Stomach (tissue), 9 donors: Measurements from ENCODE around the gene ZNF783. TPM values are rescaled to one million over a fixed set of nuclear protein-coding genes. Genes with fewer than 3 reads are reported as not detected.

Source experiments
- DNase-seq, 2 donors: peaks; one replicate each; pipeline versions ENCODE4 v3.0.0 to v3.0.0-alpha.2; 2013 to 2019
- H3K27ac ChIP-seq, 5 donors: fragments of 200-600 bp in 4 of 5; sonication (generic) in 4 of 5; one replicate each; pipeline ENCODE4 v1.5.1; 2013 to 2019; ENCODE audit warnings: mild to moderate bottlenecking in 1 of 5, moderate library complexity in 1 of 5
- H3K27me3 ChIP-seq, 3 donors: fragments of 200-600 bp; sonication (generic); one replicate each; pipeline ENCODE4 v1.5.1; 2017 to 2019; ENCODE audit warnings: mixed run types in 1 of 3
- H3K36me3 ChIP-seq, 4 donors: fragments of 200-600 bp; sonication (generic); 1 replicate in 3 of 4; 2 replicates in 1 of 4; pipeline ENCODE4 v1.5.1; 2016 to 2019
- H3K4me1 ChIP-seq, 4 donors: fragments of 200-600 bp; sonication (generic); one replicate each; pipeline ENCODE4 v1.5.1; 2016 to 2019
- H3K4me3 ChIP-seq, 4 donors: fragments of 200-600 bp; sonication (generic) in 3 of 4; one replicate each; pipeline ENCODE4 v1.5.1; 2016 to 2019; ENCODE audit warnings: mild to moderate bottlenecking in 1 of 4
- H3K9me3 ChIP-seq, 4 donors: fragments of 200-600 bp; sonication (generic); one replicate each; pipeline ENCODE4 v1.5.1; 2016 to 2019
- CTCF ChIP-seq, 7 experiments: fragments of 450-650 bp in 4 of 7; fragments of 200-600 bp in 3 of 7; sonication (generic) in 3 of 7; IDR thresholded peaks; one replicate each; pipeline ENCODE4 v1.5.1; 2016 to 2019; ENCODE audit warnings: antibody characterized with exemption in 7 of 7, control low read depth in 2 of 7, mild to moderate bottlenecking in 1 of 7
- EP300 ChIP-seq: sonication (generic); formaldehyde crosslinking; IDR thresholded peaks from one replicate; pipeline ENCODE4 v1.6.1; 2017; ENCODE audit warnings: antibody characterized with exemption
- POLR2A ChIP-seq, 4 donors: fragments of 450-650 bp; IDR thresholded peaks; one replicate each; pipeline ENCODE4 v1.6.1; 2016; ENCODE audit warnings: antibody characterized with exemption in 4 of 4, control low read depth in 2 of 4, mild to moderate bottlenecking in 1 of 4, moderate library complexity in 1 of 4
- POLR2AphosphoS5 ChIP-seq, 3 donors: sonication (generic); formaldehyde crosslinking; IDR thresholded peaks; one replicate each; pipeline ENCODE4 v1.6.1; 2016; ENCODE audit warnings: antibody characterized with exemption in 3 of 3
- WGBS, 5 donors: extraction: QIAGEN DNeasy Blood & Tissue Kit in 3 of 5; methylation state at CpG; one replicate each; pipeline versions ENCODE4 v1.1.5 to v1.1.7; 2013 to 2018; 5-methylcytosine and 5-hydroxymethylcytosine counted together
- intact Hi-C: fragments of 100-400 bp; cut with DNase I; formaldehyde crosslinking; loops from one replicate; pipeline ENCODE4 v1.15.1; 2023; ENCODE audit warnings: low total_unique reads
- polyA plus RNA-seq, 3 donors: library from polyadenylated mRNA; stranded (reverse); fragments of 200-250 nt; gene quantifications; one replicate each; pipeline ENCODE4 v1.2.3, GENCODE V29; 2013
- total RNA-seq, 5 donors: library from RNA; depleted of rRNA; stranded (reverse); fragments of >200 nt; gene quantifications; one replicate each; pipeline versions ENCODE4 v1.1.0 to v1.2.3, GENCODE V29; 2014 to 2016
- donor health status: healthy with polysubstance abuse.
- donor health status: Bipolar disorder and iron deficiency.
- donor health status: healthy.

ZNF783 gene
- total and polyA plus RNA-seq, 8 donors = 3.7 to 31.2 (median 9.5) TPM

GRCh38 chr7:149253665-149254064 lies 8.3 kb upstream of the ZNF783 start:
- no peak overlapping the region for H3K27ac ChIP-seq
- TF ChIP-seq EP300 = no peak
- no peak for TF ChIP-seq CTCF (IDR thresholded peaks at IDR 0.05)
- no peak for TF ChIP-seq POLR2A (IDR thresholded peaks at IDR 0.05)
- TF ChIP-seq POLR2AphosphoS5 (IDR thresholded peaks at IDR 0.05) = no peak
- peaks cover 48 to 76% (median 65%) of the 10 kb centered on the region in 4 donors for H3K36me3 ChIP-seq
- H3K27me3 ChIP-seq = no peaks in the 10 kb centered on the region
- no peak for DNase-seq
- no peaks in the 10 kb centered on the region for H3K4me1 ChIP-seq
- intact Hi-C loops = no loop called here
- H3K9me3 ChIP-seq = no peaks in the 10 kb centered on the region
- no peak overlapping the region for H3K4me3 ChIP-seq
- WGBS, 5 donors = 91 to 92% (median 92%) methylated on average over 7 of the region's 7 CpGs

GRCh38 chr7:149254181-149254858 lies 7.7 kb upstream of the ZNF783 start:
- 95 to 98% (median 96%) methylated on average over 15 to 16 of the region's 16 CpGs for WGBS, 5 donors
- no peak for TF ChIP-seq POLR2A (IDR thresholded peaks at IDR 0.05)
- no peak for TF ChIP-seq CTCF (IDR thresholded peaks at IDR 0.05)
- no peak for TF ChIP-seq POLR2AphosphoS5 (IDR thresholded peaks at IDR 0.05)
- TF ChIP-seq EP300 = no peak
- Histone ChIP-seq H3K36me3 (peaks cover 48 to 76% (median 65%) of the 10 kb centered on the region in 4 donors), H3K27me3 (no peaks in the 10 kb centered on the region), H3K4me3 (no peak overlapping the region), H3K27ac (no peak overlapping the region), H3K9me3 (no peaks in the 10 kb centered on the region), H3K4me1 (no peaks in the 10 kb centered on the region)
- no peak for DNase-seq
- intact Hi-C loops = no loop called here

- Histone ChIP-seq H3K9me3 (no peaks in the 10 kb centered on the region), H3K36me3 (peaks cover 46 to 69% (median 62%) of the 10 kb centered on the region in 4 donors), H3K4me3 (no peak overlapping the region), H3K4me1 (no peaks in the 10 kb centered on the region), H3K27me3 (no peaks in the 10 kb centered on the region), H3K27ac (no peak overlapping the region)
- DNase-seq = no peak
- intact Hi-C loops = no loop called here
- 81 to 97% (median 90%) methylated on average over 5 of the region's 5 CpGs for WGBS, 5 donors
- TF ChIP-seq POLR2A (IDR thresholded peaks at IDR 0.05) (no peak), EP300 (no peak), POLR2AphosphoS5 (IDR thresholded peaks at IDR 0.05) (no peak), CTCF (IDR thresholded peaks at IDR 0.05) (no peak)
Measured at GRCh38 chr7:149255174-149255573, 6.8 kb upstream of the ZNF783 start.

- no peak for TF ChIP-seq POLR2A (IDR thresholded peaks at IDR 0.05)
- no peak for TF ChIP-seq CTCF (IDR thresholded peaks at IDR 0.05)
- TF ChIP-seq EP300 = no peak
- TF ChIP-seq POLR2AphosphoS5 (IDR thresholded peaks at IDR 0.05) = no peak
- Histone ChIP-seq H3K27me3 (no peaks in the 10 kb centered on the region), H3K4me3 (no peak overlapping the region), H3K9me3 (no peaks in the 10 kb centered on the region), H3K27ac (no peak overlapping the region), H3K4me1 (peaks cover 0 to 9% (median 6%) of the 10 kb centered on the region in 4 donors), H3K36me3 (peaks cover 35 to 55% (median 48%) of the 10 kb centered on the region in 4 donors)
- intact Hi-C loops = no loop called here
- WGBS, 5 donors = 88 to 99% (median 91%) methylated on average over 4 of the region's 4 CpGs
- no peak for DNase-seq
Measured at GRCh38 chr7:149256568-149256967, 5.4 kb upstream of the ZNF783 start.
